Stimulated activated CD8-positive, alpha-beta memory T cell treated with anti-CD3 and anti-CD28 coated beads, Interleukin-15, amount 100 ng/mL, for 48 hours (primary cell): ENCODE data around the gene TEX48.
A peak's percentile ranks its signal among the peaks of the same experiment; 100 is the strongest.

ENCODE experiments used
- DNase-seq, 2 donors: peaks; one replicate each; pipeline ENCODE4 v3.0.0-alpha.2; 2020; ENCODE audit warnings: low read depth in 2 of 2

Gene TEX48

DNA sequence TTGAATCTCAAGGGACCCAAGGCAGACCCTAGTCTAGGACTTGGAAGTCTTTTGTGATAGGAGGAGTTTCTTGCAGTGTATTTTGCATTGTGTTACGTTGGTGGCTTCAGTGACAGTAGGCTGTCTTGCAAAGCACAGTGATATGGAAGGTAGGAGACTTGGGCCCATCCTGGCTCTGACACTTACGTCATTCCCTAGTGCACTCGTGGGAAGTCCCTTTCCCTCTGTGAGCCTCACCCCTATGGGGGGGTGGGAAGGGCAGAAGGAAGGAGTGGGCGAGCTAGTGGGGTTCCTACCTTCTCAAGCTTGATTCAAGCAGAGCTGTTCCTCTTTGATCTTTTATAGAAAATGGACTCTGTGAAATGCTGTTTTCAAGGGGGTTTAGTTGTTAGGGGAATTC, 15.1 kb downstream of the TEX48 start:
- no peak for DNase-seq

GRCh38 chr9:114666401-114666800, 15.6 kb downstream of the TEX48 start:
- DNase-seq = no peak

- DNase-seq = no peak
Measured at GRCh38 chr9:114664181-114664580, 17.8 kb downstream of the TEX48 start.

DNA sequence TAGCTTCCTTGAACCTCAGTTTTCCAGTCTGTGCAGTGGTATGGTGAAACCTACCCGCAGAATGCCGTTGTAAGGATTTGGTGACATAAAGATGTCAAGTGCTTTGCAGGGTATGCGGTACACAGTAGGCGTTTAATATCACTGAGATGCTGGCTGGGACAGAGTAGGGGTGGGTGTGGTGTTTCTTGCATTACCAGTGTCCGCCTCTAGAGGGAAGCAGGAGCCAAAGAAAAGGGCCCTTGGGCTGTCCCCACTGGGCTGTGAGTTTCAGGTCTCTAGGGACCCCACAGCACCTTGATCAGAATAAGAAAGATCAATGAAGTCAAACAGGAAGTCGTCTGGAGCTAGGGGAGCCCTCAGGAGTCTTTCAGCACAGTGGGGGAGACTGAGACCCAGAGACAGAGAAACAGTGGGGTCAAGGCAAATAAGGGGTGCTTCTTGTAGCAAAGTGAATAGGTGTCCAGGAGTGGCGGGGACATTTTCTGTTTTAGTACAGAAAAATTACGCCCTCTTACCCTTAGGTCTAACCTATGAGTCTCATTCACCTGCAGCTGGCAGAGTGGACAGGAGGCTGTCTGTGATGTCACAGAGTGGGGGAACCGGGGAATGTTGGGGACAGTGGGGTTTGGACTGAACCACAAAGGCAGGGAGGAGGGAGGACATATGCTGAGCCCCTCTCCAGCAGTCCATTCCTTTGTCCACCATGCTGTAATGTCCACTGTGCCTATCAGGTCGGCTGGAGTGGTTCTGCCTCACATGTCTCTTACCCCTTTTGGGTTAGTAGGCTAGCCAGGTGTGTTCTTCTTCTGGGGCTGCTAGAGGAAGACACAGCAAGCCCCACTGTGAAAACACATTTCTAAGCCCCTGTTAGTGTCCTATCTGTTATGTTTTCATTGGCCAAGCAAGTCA, 19.7 kb downstream of the TEX48 start:
- DNase-seq = peak; percentile 28 to 29

DNA sequence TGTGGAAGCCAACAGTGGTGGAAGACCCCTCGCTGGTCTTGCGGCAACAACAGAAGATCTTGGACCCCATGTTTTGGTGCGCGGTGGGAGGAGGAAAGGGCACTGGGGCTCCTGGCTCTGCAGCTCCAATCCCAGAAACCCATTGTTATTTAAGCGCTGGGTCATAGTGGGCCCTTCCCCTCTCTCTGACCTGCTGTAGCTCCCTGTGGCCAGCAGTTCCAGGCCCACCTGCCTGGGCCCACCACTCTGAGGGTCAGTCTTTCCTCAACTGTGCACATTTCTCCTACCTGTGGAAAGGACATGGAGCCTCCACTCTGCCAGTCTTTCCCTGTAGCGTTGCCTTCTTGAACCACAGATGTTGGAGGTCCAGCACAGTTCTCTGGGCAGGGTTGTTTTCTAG, 24.3 kb downstream of the TEX48 start, which contains the start of gene TEX53:
TEX53 (minus strand) TSS at position 101 of the 400 bp plus-strand sequence; CDS start at position 70, 31 bp downstream.
- DNase-seq = no peak

GRCh38 chr9:114656301-114656700, 25.7 kb downstream of the TEX48 start:
- DNase-seq = no peak

DNA sequence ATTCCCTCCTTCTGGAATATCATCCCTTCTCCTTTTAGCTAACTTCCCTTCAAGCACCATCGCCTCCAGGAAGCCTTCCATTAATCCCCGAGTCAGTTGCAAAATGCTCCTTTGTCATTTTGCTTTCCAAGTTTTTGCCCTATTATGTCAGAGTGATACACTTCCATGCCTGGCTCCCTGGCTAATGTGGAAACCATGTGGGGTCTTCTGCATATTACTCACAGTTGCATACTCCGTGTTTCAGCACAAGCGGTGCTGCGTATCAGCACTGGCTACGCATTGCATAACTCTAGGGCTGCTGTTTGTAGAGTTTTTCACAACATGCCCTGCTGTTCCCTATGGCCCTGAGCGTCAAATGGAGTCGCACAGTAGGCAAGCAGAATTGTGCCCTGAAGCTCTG, 26.3 kb downstream of the TEX48 start:
- DNase-seq = no peak

- DNase-seq = peak; percentile 30 to 47
Measured at GRCh38 chr9:114653556-114654159, 28.3 kb downstream of the TEX48 start.

DNA sequence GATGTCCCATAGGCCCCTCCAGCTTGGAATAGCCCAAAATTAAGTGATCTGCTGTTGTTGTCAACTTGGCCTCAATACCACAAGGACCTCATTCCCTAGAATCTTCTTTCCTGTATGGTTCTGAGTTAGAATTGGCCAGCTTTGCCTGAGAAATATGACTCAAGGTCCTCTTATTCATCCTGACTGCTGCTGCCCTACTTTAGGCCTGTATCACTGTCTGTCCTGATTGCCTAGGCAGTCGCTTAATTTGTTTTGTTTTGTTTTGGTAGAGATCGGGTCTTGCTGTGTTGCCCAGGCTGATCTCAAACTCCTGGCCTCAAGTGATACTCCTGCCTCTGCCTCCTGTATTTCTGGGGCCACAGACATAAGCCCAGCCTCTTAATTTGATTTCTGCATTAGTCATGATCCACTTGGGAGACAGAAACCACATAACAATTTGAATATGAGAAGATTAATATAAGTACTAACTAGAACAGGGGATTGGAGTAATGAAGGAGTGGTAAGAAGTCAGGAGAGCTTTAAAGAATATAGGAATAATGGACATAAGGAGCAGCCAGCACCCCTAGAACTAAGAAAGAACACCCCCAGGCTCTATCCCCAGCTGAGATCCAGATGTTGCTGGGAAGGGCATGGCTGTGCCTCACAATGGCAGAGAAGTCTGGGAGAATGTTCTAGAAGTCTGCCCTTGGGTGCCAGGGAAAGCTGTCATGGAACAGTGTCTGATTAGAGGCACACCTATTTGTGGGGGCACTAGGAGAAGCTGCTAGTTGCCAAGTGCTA, 29.0 kb downstream of the TEX48 start:
- DNase-seq = no peak

- no peak for DNase-seq
Measured at GRCh38 chr9:114643896-114644295, 38.1 kb downstream of the TEX48 start.

DNA sequence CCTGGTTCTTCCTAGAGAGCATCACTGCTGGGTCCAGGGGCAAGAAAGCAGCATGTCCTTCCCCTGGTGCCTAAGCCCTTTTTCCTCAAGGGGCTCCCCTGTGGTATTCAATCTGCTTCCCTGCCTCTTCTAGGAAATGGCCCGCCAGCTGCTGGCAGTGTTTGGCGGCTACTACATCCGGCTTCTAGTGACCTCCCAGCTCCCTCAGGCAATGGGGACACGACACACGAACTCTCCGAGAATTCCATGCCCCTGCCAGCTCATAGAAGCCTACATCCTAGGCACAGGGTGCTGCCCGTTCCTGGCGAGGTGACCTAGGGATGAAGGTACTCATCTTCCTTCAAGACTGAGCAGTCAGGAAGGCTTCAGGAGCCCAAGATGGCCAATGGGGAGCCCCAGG, 39.0 kb downstream of the TEX48 start:
- no peak for DNase-seq

- no peak for DNase-seq
Measured at GRCh38 chr9:114641967-114642366, 40.0 kb downstream of the TEX48 start.

DNA sequence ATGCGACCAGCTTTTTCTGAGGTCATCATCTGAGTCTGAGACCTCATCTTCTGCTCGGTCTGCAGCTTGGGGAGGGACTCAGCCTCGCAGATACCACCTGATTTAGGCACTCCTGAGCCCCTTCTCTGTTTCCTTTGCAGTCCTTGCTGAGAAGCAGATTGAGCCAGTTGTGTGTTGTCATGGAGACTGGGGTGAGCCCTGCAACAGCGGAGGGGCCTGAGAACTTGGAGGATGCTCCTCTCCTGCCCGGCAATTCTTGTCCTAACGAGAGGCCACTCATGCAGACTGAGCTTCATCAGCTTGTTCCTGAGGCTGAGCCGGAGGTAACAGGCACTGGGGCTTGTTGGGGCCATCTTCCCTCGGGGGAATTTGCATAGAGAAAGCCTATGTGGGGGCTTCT, 43.6 kb downstream of the TEX48 start:
- no peak for DNase-seq

- DNase-seq = no peak
Measured at GRCh38 chr9:114634387-114634786, 47.6 kb downstream of the TEX48 start.

DNA sequence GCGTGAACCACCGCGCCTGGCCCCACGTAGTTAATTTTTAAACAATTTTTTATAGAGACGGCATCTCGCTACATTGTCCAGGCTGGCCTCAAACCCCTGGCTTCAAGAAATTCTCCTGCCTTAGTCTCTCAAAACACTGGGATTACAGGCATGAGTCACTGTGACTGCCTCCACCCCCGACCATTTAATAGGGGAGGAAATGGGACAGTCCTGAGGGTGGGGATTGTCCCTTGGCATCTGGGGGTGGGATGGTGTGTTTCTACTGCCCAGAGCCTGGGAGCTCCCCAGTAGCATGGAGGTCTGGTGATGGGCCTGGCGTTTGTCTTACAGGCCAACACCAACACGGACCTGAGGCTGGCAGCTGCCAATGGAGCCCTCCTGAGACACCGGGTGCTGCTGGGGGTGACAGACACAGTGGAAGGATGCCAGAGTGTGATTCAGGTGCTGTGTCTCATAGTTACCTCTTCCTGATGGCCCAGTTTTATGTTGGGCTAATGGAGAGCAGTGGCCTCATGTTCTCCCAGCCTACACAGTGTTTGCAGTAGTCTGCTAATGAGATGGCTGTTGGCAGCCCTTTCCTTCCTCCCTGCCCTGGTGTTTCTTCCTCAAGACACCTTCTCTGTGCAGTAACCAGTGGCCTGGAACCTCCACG, 48.4 kb downstream of the TEX48 start:
- no peak for DNase-seq

DNA sequence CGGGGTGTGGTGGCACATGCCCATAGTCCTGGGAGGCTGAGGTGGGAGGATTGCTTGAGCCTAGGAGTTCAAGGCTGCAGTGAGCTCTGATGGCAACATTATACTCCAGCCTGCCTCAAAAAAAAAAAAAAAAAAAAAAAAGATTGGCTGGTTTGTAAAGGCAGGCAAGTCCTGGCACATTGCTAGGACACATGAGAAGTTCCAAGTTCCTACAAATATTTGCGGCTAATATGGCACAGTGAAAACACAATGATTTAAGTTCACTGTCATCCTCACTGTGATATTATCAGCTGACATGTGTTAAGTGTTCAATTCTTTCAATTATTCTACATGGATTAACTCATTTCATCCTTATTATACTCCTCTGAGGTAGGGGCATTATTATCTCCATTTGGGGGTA, 50.8 kb downstream of the TEX48 start:
- DNase-seq = no peak

DNA sequence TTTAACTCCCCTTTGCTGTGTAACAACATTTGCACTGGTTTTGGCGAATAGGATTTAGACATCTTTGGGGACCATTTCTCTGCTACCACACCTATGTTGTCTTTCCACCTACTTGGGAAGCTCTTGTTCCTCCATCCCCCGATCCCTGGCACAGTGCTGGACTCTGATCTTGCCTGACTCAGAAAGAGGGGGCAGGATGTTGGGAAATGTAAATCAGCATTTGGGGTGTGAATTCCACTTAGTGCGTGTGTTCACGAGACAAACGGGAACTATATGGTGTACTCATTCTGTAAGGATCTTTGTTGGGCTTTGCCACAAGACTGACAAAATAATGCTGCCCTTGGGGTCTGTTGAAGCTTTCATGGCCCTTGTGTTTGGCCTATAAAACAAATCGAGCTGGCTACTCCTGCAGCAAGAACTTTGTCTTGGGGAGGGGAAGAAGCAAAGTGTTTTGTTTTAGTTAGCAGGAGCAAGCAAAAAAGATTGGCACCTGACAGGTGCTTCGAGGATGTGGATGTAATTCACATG, 52.4 kb downstream of the TEX48 start:
- no peak for DNase-seq

GRCh38 chr9:114627553-114627952, 54.4 kb downstream of the TEX48 start:
- DNase-seq = no peak

DNA sequence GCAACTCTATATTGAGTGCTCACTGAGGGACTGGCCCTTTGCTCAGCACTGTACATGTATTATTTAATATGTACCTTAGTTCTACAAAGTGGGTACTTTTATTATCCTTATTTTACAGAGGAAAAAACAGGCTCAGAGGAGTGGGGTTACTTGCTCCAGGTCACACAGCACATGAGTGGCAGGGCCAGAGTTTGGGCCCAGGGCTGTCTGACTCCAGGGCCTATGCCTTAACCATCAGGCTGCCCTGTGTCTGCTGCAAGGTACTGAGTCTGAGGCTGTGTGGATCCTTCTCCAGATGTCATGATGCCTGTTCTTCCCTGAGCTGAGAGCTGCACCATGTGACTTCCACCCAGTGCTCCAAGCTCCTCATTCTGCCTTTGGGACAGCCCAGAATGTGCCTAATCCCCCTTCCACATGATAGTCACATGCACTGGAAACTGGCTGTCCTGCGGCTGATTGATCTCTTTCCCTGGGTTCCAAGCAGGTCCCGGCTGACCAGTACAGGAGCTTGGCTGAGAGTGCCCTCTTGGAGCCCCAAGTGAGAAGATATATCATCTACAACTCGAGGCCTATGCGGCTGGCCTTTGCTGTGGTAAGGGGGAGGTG, 55.5 kb downstream of the TEX48 start:
- no peak for DNase-seq

DNA sequence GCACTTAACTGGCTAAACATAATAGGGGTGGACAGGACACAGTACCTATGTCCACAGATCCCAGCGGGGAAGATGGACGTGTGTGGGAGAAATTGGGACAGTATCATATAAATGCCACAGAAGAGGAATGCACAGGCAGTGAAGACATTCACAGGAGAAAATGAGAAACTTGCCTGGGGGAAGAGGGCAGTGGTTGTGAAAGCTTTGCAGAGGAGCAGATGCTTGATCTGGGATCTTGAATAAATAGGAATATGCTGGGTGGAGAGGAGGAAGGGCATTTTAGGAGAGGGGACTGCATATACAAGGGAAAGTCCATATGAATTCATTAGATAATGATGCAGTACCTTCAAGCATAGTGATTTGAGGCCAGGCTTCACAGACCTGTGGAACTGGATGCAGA, 57.3 kb downstream of the TEX48 start:
- DNase-seq = no peak

DNA sequence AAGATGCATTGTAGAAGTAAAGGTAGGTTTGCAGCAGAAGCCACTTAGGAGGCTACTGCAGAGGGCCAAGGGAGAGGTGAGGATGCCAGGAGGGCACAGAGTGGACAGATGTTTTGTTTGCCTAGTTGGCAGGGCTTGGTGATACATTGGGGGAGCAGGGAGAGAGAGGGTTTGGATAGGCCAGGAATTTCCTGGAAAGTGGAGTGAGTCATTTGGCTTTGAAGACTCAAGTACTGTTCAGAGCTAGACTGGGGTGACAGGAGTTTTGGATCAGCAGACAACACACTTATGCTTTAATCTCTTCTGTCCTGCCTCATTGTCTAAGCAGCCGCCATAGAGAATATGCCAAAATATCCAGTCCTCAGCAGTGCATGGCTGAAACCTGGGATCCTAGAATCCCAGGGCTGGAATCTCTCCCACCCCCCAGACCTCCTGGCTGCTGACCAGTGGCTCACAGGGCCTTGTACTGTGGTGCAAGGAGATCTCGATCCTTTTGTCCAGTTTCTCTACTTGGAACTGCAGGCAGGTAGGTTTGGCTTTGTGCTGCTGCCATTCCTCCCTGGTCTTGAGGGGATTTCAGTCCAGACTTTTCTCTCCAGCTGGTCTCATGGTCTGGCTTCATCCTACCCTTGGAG, 59.9 kb downstream of the TEX48 start:
- DNase-seq = no peak
